Activated CD4-positive, alpha-beta T cell treated with anti-CD3 and anti-CD28 coated beads for 36 hours (primary cell): Measurements from ENCODE around the gene OTOGL. TPM values are rescaled to one million over a fixed set of nuclear protein-coding genes. Genes with fewer than 3 reads are reported as not detected.
A peak's percentile ranks its signal among the peaks of the same experiment; 100 is the strongest.
"Not testable (repeated sequence)": the region's sequence is repeated elsewhere in the genome, so short reads cannot be mapped to it uniquely, and the experiment has no call there.

Experiments used
- ATAC-seq: fragments of 200-7000 bp; cut with Tn5 transposase; one replicate; pipeline ENCODE4 v1.10.0; 2021; ENCODE audit warnings: mild to moderate bottlenecking, moderate library complexity
- CTCF ChIA-PET: fragments of 350-600 bp; sonication (Branson Sonifier 250); formaldehyde crosslinking; loops from one replicate; lab custom pipeline; 2021; ENCODE audit warnings: antibody characterized with exemption; lab: Charles Lee
- POLR2A ChIA-PET: fragments of 350-600 bp; sonication (Branson Sonifier 250); formaldehyde crosslinking; loops from one replicate; lab custom pipeline; 2021; ENCODE audit warnings: antibody characterized with exemption, inconsistent platforms; lab: Charles Lee
- DNase-seq: peaks from one replicate; pipeline ENCODE4 v3.0.0-alpha.2; 2020
- H3K27ac Mint-ChIP-seq: one replicate; pipeline ENCODE4 v1.8.0; 2021; ENCODE audit warnings: mixed read lengths
- H3K27me3 Mint-ChIP-seq: one replicate; pipeline ENCODE4 v1.8.0; 2021; ENCODE audit warnings: mixed read lengths
- H3K36me3 Mint-ChIP-seq: one replicate; pipeline ENCODE4 v1.8.0; 2021; ENCODE audit warnings: low read depth, mixed read lengths
- H3K4me1 Mint-ChIP-seq: one replicate; pipeline ENCODE4 v1.8.0; 2021; ENCODE audit warnings: mixed read lengths
- H3K4me3 Mint-ChIP-seq: one replicate; pipeline ENCODE4 v1.8.0; 2021; ENCODE audit warnings: mild to moderate bottlenecking, moderate library complexity, mixed read lengths
- H3K9me3 Mint-ChIP-seq: one replicate; pipeline ENCODE4 v1.8.0; 2021; ENCODE audit warnings: low read depth, mixed read lengths
- intact Hi-C, 2 experiments: fragments of 100-400 bp; cut with DNase I in 1 of 2; cut with micrococcal nuclease in 1 of 2; formaldehyde crosslinking; loops; one replicate each; pipeline versions ENCODE4 v1.14.2 to v1.15.1; 2022 to 2024; cut with DNase I, micrococcal nuclease
- total RNA-seq, 2 experiments: library from RNA; stranded (reverse); gene quantifications; one replicate each; pipeline ENCODE4 v1.2.3, GENCODE V29; 2021

The OTOGL gene
- not detected for total RNA-seq

GRCh38 chr12:80099259-80099658, at the start of gene OTOGL:
OTOGL (plus strand) TSS chr12:80099537; CDS start chr12:80209432, 109,895 bp downstream.
- H3K27me3 Mint-ChIP-seq = no peaks in the 10 kb centered on the region
- POLR2A ChIA-PET = no interaction called here
- intact Hi-C loops = no loop called here

GRCh38 chr12:80050236-80050635, 49.1 kb upstream of the OTOGL start:
- no peak for ATAC-seq
- DNase-seq = no peak
- peaks cover 4% of the 10 kb centered on the region for H3K4me1 Mint-ChIP-seq
- POLR2A ChIA-PET = no interaction called here
- no peaks in the 10 kb centered on the region for H3K36me3 Mint-ChIP-seq
- CTCF ChIA-PET = no interaction called here
- no peaks in the 10 kb centered on the region for H3K27me3 Mint-ChIP-seq
- intact Hi-C loops = loop anchor here in 1 of 2 experiments (5.0 kb wide), 1 partner anchor 137 kb away; no protein-coding TSS in a partner anchor
- H3K4me3 Mint-ChIP-seq = no peak overlapping the region
- H3K9me3 Mint-ChIP-seq = no peaks in the 10 kb centered on the region
- H3K27ac Mint-ChIP-seq = no peak overlapping the region

More at GRCh38 chr12:80099259-80099658, at the start of gene OTOGL:
- Mint-ChIP-seq H3K36me3 (no peaks in the 10 kb centered on the region), H3K27ac (no peak within 1 kb of the TSS), H3K9me3 (no peaks in the 10 kb centered on the region), H3K4me3 (no peak within 1 kb of the TSS), H3K4me1 (no peaks in the 10 kb centered on the region)
- ATAC-seq (no peak), DNase-seq (no peak)
- CTCF ChIA-PET = no interaction called here

GRCh38 chr12:80053051-80053790, 46.1 kb upstream of the OTOGL start:
- CTCF ChIA-PET = no interaction called here
- Mint-ChIP-seq H3K27me3 (no peaks in the 10 kb centered on the region), H3K36me3 (no peaks in the 10 kb centered on the region), H3K27ac (no peak overlapping the region), H3K4me1 (peaks cover 4% of the 10 kb centered on the region), H3K4me3 (no peak overlapping the region), H3K9me3 (no peaks in the 10 kb centered on the region)
- POLR2A ChIA-PET = no interaction called here
- DNase-seq (no peak), ATAC-seq (no peak)
- intact Hi-C loops = loop anchor here in 1 of 2 experiments (5.0 kb wide), 1 partner anchor 134 kb away; no protein-coding TSS in a partner anchor

- no peak for ATAC-seq
- ChIA-PET POLR2A (no interaction called here), CTCF (no interaction called here)
- intact Hi-C loops = no loop called here
- H3K4me3 Mint-ChIP-seq = no peak overlapping the region
- H3K9me3 Mint-ChIP-seq = no peaks in the 10 kb centered on the region
- no peaks in the 10 kb centered on the region for H3K27me3 Mint-ChIP-seq
- no peak for DNase-seq
- peaks cover 4% of the 10 kb centered on the region for H3K4me1 Mint-ChIP-seq
- H3K27ac Mint-ChIP-seq = no peak overlapping the region
- no peaks in the 10 kb centered on the region for H3K36me3 Mint-ChIP-seq
These were observed 43.1 kb upstream of the OTOGL start for GRCh38 chr12:80056232-80056631.

- Mint-ChIP-seq H3K36me3 (no peaks in the 10 kb centered on the region), H3K27me3 (no peaks in the 10 kb centered on the region), H3K4me3 (no peak overlapping the region), H3K4me1 (peaks cover 4% of the 10 kb centered on the region), H3K9me3 (no peaks in the 10 kb centered on the region), H3K27ac (no peak overlapping the region)
- DNase-seq (no peak), ATAC-seq (no peak)
- ChIA-PET POLR2A (no interaction called here), CTCF (interaction anchor here (0.6 kb wide), 1 partner anchor 107 kb away, joined by 3 read pairs; no protein-coding TSS in a partner anchor)
- intact Hi-C loops = no loop called here
These were observed 42.5 kb upstream of the OTOGL start for GRCh38 chr12:80056845-80057244.

- H3K9me3 Mint-ChIP-seq = no peaks in the 10 kb centered on the region
- H3K27ac Mint-ChIP-seq = no peak overlapping the region
- no peaks in the 10 kb centered on the region for H3K4me1 Mint-ChIP-seq
- no peak overlapping the region for H3K4me3 Mint-ChIP-seq
- ChIA-PET POLR2A (no interaction called here), CTCF (no interaction called here)
- no peak for ATAC-seq
- intact Hi-C loops = no loop called here
- H3K36me3 Mint-ChIP-seq = no peaks in the 10 kb centered on the region
- H3K27me3 Mint-ChIP-seq = peaks cover 2% of the 10 kb centered on the region
- DNase-seq = no peak
These were observed 40.8 kb upstream of the OTOGL start for GRCh38 chr12:80058586-80058985.

- Mint-ChIP-seq H3K9me3 (no peaks in the 10 kb centered on the region), H3K27me3 (peaks cover 2% of the 10 kb centered on the region), H3K27ac (no peak overlapping the region), H3K4me3 (no peak overlapping the region), H3K4me1 (no peaks in the 10 kb centered on the region), H3K36me3 (no peaks in the 10 kb centered on the region)
- CTCF ChIA-PET = interaction anchor here (0.7 kb wide), 1 partner anchor 171 kb away, joined by 3 read pairs; no protein-coding TSS in a partner anchor
- DNase-seq (no peak), ATAC-seq (no peak)
- intact Hi-C loops = no loop called here
- POLR2A ChIA-PET = no interaction called here
These were observed 40.2 kb upstream of the OTOGL start for GRCh38 chr12:80059102-80059501.

GRCh38 chr12:80059875-80060274, 39.5 kb upstream of the OTOGL start:
- POLR2A ChIA-PET = no interaction called here
- ATAC-seq (no peak), DNase-seq (no peak)
- Mint-ChIP-seq H3K9me3 (no peaks in the 10 kb centered on the region), H3K36me3 (no peaks in the 10 kb centered on the region), H3K27me3 (peaks cover 2% of the 10 kb centered on the region), H3K4me1 (no peaks in the 10 kb centered on the region), H3K4me3 (no peak overlapping the region), H3K27ac (no peak overlapping the region)
- intact Hi-C loops = no loop called here
- CTCF ChIA-PET = interaction anchor here (0.7 kb wide), 1 partner anchor 172 kb away, joined by 3 read pairs; no protein-coding TSS in a partner anchor

GRCh38 chr12:80064269-80064668, 35.1 kb upstream of the OTOGL start:
- no peak overlapping the region for H3K27ac Mint-ChIP-seq
- no peaks in the 10 kb centered on the region for H3K9me3 Mint-ChIP-seq
- intact Hi-C loops = no loop called here
- DNase-seq (no peak), ATAC-seq (no peak)
- no peaks in the 10 kb centered on the region for H3K4me1 Mint-ChIP-seq
- H3K27me3 Mint-ChIP-seq = peaks cover 2% of the 10 kb centered on the region
- no peak overlapping the region for H3K4me3 Mint-ChIP-seq
- ChIA-PET POLR2A (no interaction called here), CTCF (no interaction called here)
- no peaks in the 10 kb centered on the region for H3K36me3 Mint-ChIP-seq

GRCh38 chr12:80064951-80065350, 34.4 kb upstream of the OTOGL start:
- CTCF ChIA-PET = no interaction called here
- no peak overlapping the region for H3K4me3 Mint-ChIP-seq
- H3K9me3 Mint-ChIP-seq = no peaks in the 10 kb centered on the region
- H3K27me3 Mint-ChIP-seq = peaks cover 2% of the 10 kb centered on the region
- no peak for DNase-seq
- H3K36me3 Mint-ChIP-seq = no peaks in the 10 kb centered on the region
- intact Hi-C loops = no loop called here
- ATAC-seq = no peak
- POLR2A ChIA-PET = no interaction called here
- H3K27ac Mint-ChIP-seq = no peak overlapping the region
- no peaks in the 10 kb centered on the region for H3K4me1 Mint-ChIP-seq

GRCh38 chr12:80068173-80068572, 31.2 kb upstream of the OTOGL start:
- Mint-ChIP-seq H3K27ac (no peak overlapping the region), H3K4me1 (no peaks in the 10 kb centered on the region), H3K27me3 (no peaks in the 10 kb centered on the region), H3K4me3 (no peak overlapping the region), H3K9me3 (peaks cover 2% of the 10 kb centered on the region), H3K36me3 (no peaks in the 10 kb centered on the region)
- DNase-seq = no peak
- ChIA-PET CTCF (no interaction called here), POLR2A (no interaction called here)
- no peak for ATAC-seq
- intact Hi-C loops = no loop called here

- H3K4me3 Mint-ChIP-seq, H3K27ac Mint-ChIP-seq, H3K27me3 Mint-ChIP-seq, POLR2A ChIA-PET, H3K36me3 Mint-ChIP-seq, intact Hi-C loops: not testable (repeated sequence)
- CTCF ChIA-PET = interaction anchor here (0.7 kb wide), 1 partner anchor 296 kb away, joined by 3 read pairs; no protein-coding TSS in a partner anchor
- peaks cover 13% of the 10 kb centered on the region for H3K4me1 Mint-ChIP-seq
- H3K9me3 Mint-ChIP-seq = peaks cover 20% of the 10 kb centered on the region
- DNase-seq (peak; percentile 65), ATAC-seq (peak; percentile 86)
These were observed 15.3 kb upstream of the OTOGL start for GRCh38 chr12:80083892-80084614.
